ENCODE data around the gene ATP13A3.
"Not testable (repeated sequence)": the region's sequence is repeated elsewhere in the genome, so short reads cannot be mapped to it uniquely, and the experiment has no call there.

ATP13A3 gene

GRCh38 chr3:194486540-194487288 is at the start of gene ATP13A3:
ATP13A3 (minus strand) TSS chr3:194487002; CDS start chr3:194462190, 24,812 bp downstream.
- DNase-seq (ENCODE audit: insufficient read length, low spot score), result peak; percentile 95
- no peak for FAIRE-seq
- no peak for TF ChIP-seq CTCF (IDR thresholded peaks at IDR 0.05; ENCODE audit: insufficient read depth, missing control alignments)

- FAIRE-seq; DNase-seq (ENCODE audit: insufficient read length, low spot score): not testable (repeated sequence)
Observed at GRCh38 chr3:194535199-194535598, 48.4 kb upstream of the ATP13A3 start.

GRCh38 chr3:194534243-194534642 is 47.4 kb upstream of the ATP13A3 start:
- FAIRE-seq, result no peak
- no peak for DNase-seq (ENCODE audit: insufficient read length, low spot score)
- no peak for TF ChIP-seq CTCF (IDR thresholded peaks at IDR 0.05; ENCODE audit: insufficient read depth, missing control alignments)

GRCh38 chr3:194532591-194532990 is 45.8 kb upstream of the ATP13A3 start:
- FAIRE-seq (no peak), DNase-seq (ENCODE audit: insufficient read length, low spot score) (no peak)
- no peak for TF ChIP-seq CTCF (IDR thresholded peaks at IDR 0.05; ENCODE audit: insufficient read depth, missing control alignments)

GRCh38 chr3:194527726-194528125 is 40.9 kb upstream of the ATP13A3 start:
- TF ChIP-seq CTCF (IDR thresholded peaks at IDR 0.05; ENCODE audit: insufficient read depth, missing control alignments), result no peak
- DNase-seq (ENCODE audit: insufficient read length, low spot score), result no peak
- FAIRE-seq, result no peak

- DNase-seq (ENCODE audit: insufficient read length, low spot score) (no peak), FAIRE-seq (no peak)
- no peak for TF ChIP-seq CTCF (IDR thresholded peaks at IDR 0.05; ENCODE audit: insufficient read depth, missing control alignments)
Observed at GRCh38 chr3:194526164-194526563, 39.4 kb upstream of the ATP13A3 start.

- no peak for DNase-seq (ENCODE audit: insufficient read length, low spot score)
- TF ChIP-seq CTCF (IDR thresholded peaks at IDR 0.05; ENCODE audit: insufficient read depth, missing control alignments), result no peak
- FAIRE-seq, result no peak
Observed at GRCh38 chr3:194522579-194523046, 35.8 kb upstream of the ATP13A3 start.
